Astrocyte (in vitro differentiated cells and primary cell): ENCODE measurements around the gene BCO1. TPM values are rescaled to one million over a fixed set of nuclear protein-coding genes. Genes with fewer than 3 reads are reported as not detected.

Experiments
- DNase-seq: peaks from one replicate; pipeline ENCODE4 v3.0.0-alpha.2; 2010; ENCODE audit warnings: low read depth
- FAIRE-seq: peaks from 2 replicates; lab custom pipeline; 2011; peaks lifted over from hg19 to GRCh38; lab: Jason Lieb, UNC
- H2AFZ ChIP-seq: 2 replicates; pipeline ENCODE4 v1.6.0; 2012; ENCODE audit warnings: low read depth, low read length, inconsistent platforms
- H3K27ac ChIP-seq: 2 replicates; pipeline ENCODE4 v1.5.1; 2011; ENCODE audit warnings: low read depth, low read length, inconsistent platforms
- H3K27me3 ChIP-seq: 2 replicates; pipeline ENCODE4 v1.6.0; 2011; ENCODE audit warnings: low read length, inconsistent platforms; ENCODE audit not compliant: insufficient read depth
- H3K36me3 ChIP-seq: 2 replicates; pipeline ENCODE4 v1.5.1; 2011; ENCODE audit warnings: low read length, inconsistent platforms; ENCODE audit not compliant: insufficient read depth
- H3K4me1 ChIP-seq: 2 replicates; pipeline ENCODE4 v1.5.1; 2011; ENCODE audit warnings: low read length, inconsistent platforms; ENCODE audit not compliant: insufficient read depth
- H3K4me2 ChIP-seq: 2 replicates; pipeline ENCODE4 v1.6.0; 2012; ENCODE audit warnings: low read length, inconsistent platforms
- H3K4me3 ChIP-seq: 2 replicates; pipeline ENCODE4 v1.5.1; 2011; ENCODE audit warnings: low read depth, mild to moderate bottlenecking, low read length, inconsistent platforms; ENCODE audit not compliant: insufficient read depth
- H3K79me2 ChIP-seq: 2 replicates; pipeline ENCODE4 v1.6.0; 2012; ENCODE audit warnings: mild to moderate bottlenecking, low read length, inconsistent platforms; ENCODE audit not compliant: insufficient read depth
- H3K9ac ChIP-seq: 2 replicates; pipeline ENCODE4 v1.6.0; 2012; ENCODE audit warnings: mild to moderate bottlenecking, low read length, inconsistent platforms
- H3K9me3 ChIP-seq: 2 replicates; pipeline ENCODE4 v1.5.1; 2012; ENCODE audit warnings: low read depth, mild to moderate bottlenecking, low read length, inconsistent platforms; ENCODE audit not compliant: insufficient read depth
- H4K20me1 ChIP-seq: 2 replicates; pipeline ENCODE4 v1.6.0; 2012; ENCODE audit warnings: low read length, inconsistent platforms; ENCODE audit not compliant: insufficient read depth
- H3K27ac Mint-ChIP-seq: one replicate; pipeline ENCODE4 v1.8.0; 2021; ENCODE audit warnings: mild to moderate bottlenecking, mixed read lengths; ENCODE audit not compliant: unreplicated experiment
- H3K27me3 Mint-ChIP-seq: one replicate; pipeline ENCODE4 v1.8.0; 2021; ENCODE audit warnings: low read depth, mixed read lengths; ENCODE audit not compliant: unreplicated experiment
- H3K36me3 Mint-ChIP-seq: one replicate; pipeline ENCODE4 v1.8.0; 2021; ENCODE audit warnings: low read depth, mixed read lengths; ENCODE audit not compliant: unreplicated experiment
- H3K4me1 Mint-ChIP-seq: one replicate; pipeline ENCODE4 v1.8.0; 2021; ENCODE audit warnings: low read depth, mixed read lengths; ENCODE audit not compliant: unreplicated experiment
- H3K4me3 Mint-ChIP-seq: one replicate; pipeline ENCODE4 v1.8.0; 2021; ENCODE audit warnings: mild to moderate bottlenecking, moderate library complexity, mixed read lengths; ENCODE audit not compliant: unreplicated experiment
- H3K9me3 Mint-ChIP-seq: one replicate; pipeline ENCODE4 v1.8.0; 2021; ENCODE audit warnings: mild to moderate bottlenecking, mixed read lengths; ENCODE audit not compliant: unreplicated experiment
- CTCF ChIP-seq: IDR thresholded peaks from 2 replicates; pipeline ENCODE4 v1.5.1; 2011; ENCODE audit warnings: low read depth, mild to moderate bottlenecking, inconsistent platforms, low read length, moderate library complexity; ENCODE audit not compliant: insufficient read depth
- EZH2 ChIP-seq: IDR thresholded peaks from 2 replicates; pipeline ENCODE4 v1.6.1; 2012; ENCODE audit warnings: mild to moderate bottlenecking, low read length, inconsistent platforms; ENCODE audit not compliant: insufficient read depth
- total RNA-seq: library from RNA; stranded (reverse); gene quantifications from 2 replicates; pipeline ENCODE4 v1.2.1, GENCODE V29; 2021

BCO1 gene
- total RNA-seq, 1 donor from 2014 or later, result not detected

GRCh38 chr16:81319221-81319912, 80.9 kb downstream of the BCO1 start:
- H3K9me3 ChIP-seq, result no peaks in the 10 kb centered on the region
- FAIRE-seq, result no peak
- Mint-ChIP-seq H3K36me3 (peaks cover 3% of the 10 kb centered on the region), H3K4me1 (peaks cover 38% of the 10 kb centered on the region), H3K27me3 (no peaks in the 10 kb centered on the region), H3K9me3 (no peaks in the 10 kb centered on the region), H3K27ac (peak overlapping the region; percentile 92), H3K4me3 (peak overlapping the region; percentile 72)
- H3K27me3 ChIP-seq, result no peaks in the 10 kb centered on the region
- peaks cover 86% of the 10 kb centered on the region for H3K79me2 ChIP-seq
- TF ChIP-seq EZH2, result no peak
- TF ChIP-seq CTCF, result no peak
- peak overlapping the region; percentile 7 for H3K4me3 ChIP-seq
- DNase-seq, result peak; percentile 74
- peaks cover 46% of the 10 kb centered on the region for H4K20me1 ChIP-seq
- peaks cover 26% of the 10 kb centered on the region for H3K4me1 ChIP-seq
- H3K27ac ChIP-seq, result peak overlapping the region; percentile 40
- H3K36me3 ChIP-seq, result no peaks in the 10 kb centered on the region
- no peak overlapping the region for H2AFZ ChIP-seq
- H3K4me2 ChIP-seq, result peak overlapping the region; percentile 77
- H3K9ac ChIP-seq, result peak overlapping the region; percentile 48

- Histone ChIP-seq H3K27me3 (no peaks in the 10 kb centered on the region), H3K9ac (no peak overlapping the region), H3K4me1 (peaks cover 21% of the 10 kb centered on the region), H3K79me2 (peaks cover 89% of the 10 kb centered on the region), H4K20me1 (peaks cover 54% of the 10 kb centered on the region), H2AFZ (no peak overlapping the region), H3K36me3 (no peaks in the 10 kb centered on the region), H3K4me3 (no peak overlapping the region), H3K9me3 (no peaks in the 10 kb centered on the region), H3K4me2 (no peak overlapping the region), H3K27ac (no peak overlapping the region)
- H3K36me3 Mint-ChIP-seq, result peaks cover 7% of the 10 kb centered on the region
- H3K4me3 Mint-ChIP-seq, result no peak overlapping the region
- no peak for TF ChIP-seq EZH2
- TF ChIP-seq CTCF, result no peak
- DNase-seq, result peak; percentile 16
- peak overlapping the region; percentile 88 for H3K27ac Mint-ChIP-seq
- no peak for FAIRE-seq
- H3K27me3 Mint-ChIP-seq, result no peaks in the 10 kb centered on the region
- H3K9me3 Mint-ChIP-seq, result no peaks in the 10 kb centered on the region
- peaks cover 40% of the 10 kb centered on the region for H3K4me1 Mint-ChIP-seq
Measured at GRCh38 chr16:81321039-81321438, 82.5 kb downstream of the BCO1 start.

- Histone ChIP-seq H4K20me1 (peaks cover 55% of the 10 kb centered on the region), H3K4me2 (no peak overlapping the region), H3K79me2 (peaks cover 87% of the 10 kb centered on the region), H3K9me3 (no peaks in the 10 kb centered on the region), H3K27me3 (no peaks in the 10 kb centered on the region), H3K4me1 (peaks cover 20% of the 10 kb centered on the region), H3K27ac (no peak overlapping the region), H2AFZ (no peak overlapping the region), H3K4me3 (no peak overlapping the region), H3K36me3 (no peaks in the 10 kb centered on the region), H3K9ac (no peak overlapping the region)
- Mint-ChIP-seq H3K4me1 (peaks cover 39% of the 10 kb centered on the region), H3K4me3 (no peak overlapping the region), H3K36me3 (peaks cover 7% of the 10 kb centered on the region), H3K27ac (peak overlapping the region; percentile 88), H3K9me3 (no peaks in the 10 kb centered on the region), H3K27me3 (no peaks in the 10 kb centered on the region)
- no peak for DNase-seq
- no peak for FAIRE-seq
- TF ChIP-seq CTCF (no peak), EZH2 (no peak)
Measured at GRCh38 chr16:81321536-81321935, 83.0 kb downstream of the BCO1 start.
